Ishikawa (cell line): Measurements from ENCODE around the gene KISS1R.

Experiments
- CEBPB ChIP-seq: IDR thresholded peaks from 2 replicates; pipeline ENCODE4 v1.6.1; 2012
- CREB1 ChIP-seq: IDR thresholded peaks from 2 replicates; pipeline ENCODE4 v1.6.1; 2012; ENCODE audit warnings: low read depth
- EGR1 ChIP-seq: IDR thresholded peaks from 2 replicates; pipeline ENCODE4 v1.6.1; 2012
- EP300 ChIP-seq: IDR thresholded peaks from 2 replicates; pipeline ENCODE4 v1.6.1; 2012; ENCODE audit warnings: borderline replicate concordance
- FOXM1 ChIP-seq: IDR thresholded peaks from 2 replicates; pipeline ENCODE4 v1.6.1; 2012; ENCODE audit warnings: low read depth, borderline replicate concordance
- NFIC ChIP-seq: IDR thresholded peaks from 2 replicates; pipeline ENCODE4 v1.6.1; 2012
- RAD21 ChIP-seq: IDR thresholded peaks from 2 replicates; pipeline ENCODE4 v1.6.1; 2012; ENCODE audit warnings: low read depth
- TAF1 ChIP-seq: IDR thresholded peaks from 2 replicates; pipeline ENCODE4 v1.6.1; 2012; ENCODE audit warnings: low read depth, mild to moderate bottlenecking
- TCF12 ChIP-seq: IDR thresholded peaks from 2 replicates; pipeline ENCODE4 v1.6.1; 2012; ENCODE audit warnings: low read depth
- TEAD4 ChIP-seq: IDR thresholded peaks from 2 replicates; pipeline ENCODE4 v1.6.1; 2012
- YY1 ChIP-seq: IDR thresholded peaks from 2 replicates; pipeline ENCODE4 v1.6.1; 2012; ENCODE audit warnings: low read depth
- ZBTB7A ChIP-seq: IDR thresholded peaks from 2 replicates; pipeline ENCODE4 v1.6.1; 2012; ENCODE audit warnings: low read depth
- TF ChIP-seq, protein P1 (sequence below): IDR thresholded peaks from 2 replicates; pipeline ENCODE4 v1.6.1; 2012; ENCODE audit warnings: low read depth, mild to moderate bottlenecking
- TF ChIP-seq, protein P2 (sequence below): IDR thresholded peaks from 2 replicates; pipeline ENCODE4 v1.6.1; 2012
- TF ChIP-seq, protein P3 (sequence below): IDR thresholded peaks from 2 replicates; pipeline ENCODE4 v1.6.1; 2012

KISS1R gene

DNA sequence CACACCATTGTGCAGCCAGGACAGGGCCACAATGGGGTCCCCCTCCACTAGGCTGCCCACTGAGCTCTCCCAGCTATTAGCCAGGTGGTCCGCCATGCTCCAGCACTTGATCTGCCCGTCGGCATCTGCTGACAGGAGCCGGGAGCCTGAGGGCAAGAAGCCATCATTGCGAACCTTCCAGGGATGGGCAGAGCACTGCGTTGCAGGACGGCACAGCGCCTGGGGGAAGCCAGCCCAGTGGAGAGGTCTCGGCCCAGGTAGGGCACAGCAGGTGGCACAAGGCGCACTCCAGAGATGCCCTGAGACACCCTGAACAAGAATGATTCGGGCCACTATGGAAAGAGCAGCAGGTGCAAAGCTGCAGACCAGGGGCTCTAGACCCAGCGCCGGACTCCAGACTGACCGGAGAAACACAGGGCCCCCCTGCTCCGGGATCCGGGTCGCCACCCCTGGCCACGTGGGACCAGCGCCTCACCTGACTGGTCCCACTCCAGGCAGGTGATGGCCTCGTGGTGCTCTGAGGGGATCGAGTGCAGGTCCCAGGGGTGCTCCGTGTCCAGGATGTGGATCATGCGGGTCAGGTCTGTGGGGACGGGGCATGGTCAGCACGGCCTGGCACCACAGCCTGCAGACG, 27.4 kb upstream of the KISS1R start:
- TF ChIP-seq ZBTB7A = no peak
- TF ChIP-seq, protein P1, sequence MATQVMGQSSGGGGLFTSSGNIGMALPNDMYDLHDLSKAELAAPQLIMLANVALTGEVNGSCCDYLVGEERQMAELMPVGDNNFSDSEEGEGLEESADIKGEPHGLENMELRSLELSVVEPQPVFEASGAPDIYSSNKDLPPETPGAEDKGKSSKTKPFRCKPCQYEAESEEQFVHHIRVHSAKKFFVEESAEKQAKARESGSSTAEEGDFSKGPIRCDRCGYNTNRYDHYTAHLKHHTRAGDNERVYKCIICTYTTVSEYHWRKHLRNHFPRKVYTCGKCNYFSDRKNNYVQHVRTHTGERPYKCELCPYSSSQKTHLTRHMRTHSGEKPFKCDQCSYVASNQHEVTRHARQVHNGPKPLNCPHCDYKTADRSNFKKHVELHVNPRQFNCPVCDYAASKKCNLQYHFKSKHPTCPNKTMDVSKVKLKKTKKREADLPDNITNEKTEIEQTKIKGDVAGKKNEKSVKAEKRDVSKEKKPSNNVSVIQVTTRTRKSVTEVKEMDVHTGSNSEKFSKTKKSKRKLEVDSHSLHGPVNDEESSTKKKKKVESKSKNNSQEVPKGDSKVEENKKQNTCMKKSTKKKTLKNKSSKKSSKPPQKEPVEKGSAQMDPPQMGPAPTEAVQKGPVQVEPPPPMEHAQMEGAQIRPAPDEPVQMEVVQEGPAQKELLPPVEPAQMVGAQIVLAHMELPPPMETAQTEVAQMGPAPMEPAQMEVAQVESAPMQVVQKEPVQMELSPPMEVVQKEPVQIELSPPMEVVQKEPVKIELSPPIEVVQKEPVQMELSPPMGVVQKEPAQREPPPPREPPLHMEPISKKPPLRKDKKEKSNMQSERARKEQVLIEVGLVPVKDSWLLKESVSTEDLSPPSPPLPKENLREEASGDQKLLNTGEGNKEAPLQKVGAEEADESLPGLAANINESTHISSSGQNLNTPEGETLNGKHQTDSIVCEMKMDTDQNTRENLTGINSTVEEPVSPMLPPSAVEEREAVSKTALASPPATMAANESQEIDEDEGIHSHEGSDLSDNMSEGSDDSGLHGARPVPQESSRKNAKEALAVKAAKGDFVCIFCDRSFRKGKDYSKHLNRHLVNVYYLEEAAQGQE = no peak
- no peak for TF ChIP-seq TAF1
- TF ChIP-seq EGR1 = no peak
- TF ChIP-seq FOXM1 = no peak

DNA sequence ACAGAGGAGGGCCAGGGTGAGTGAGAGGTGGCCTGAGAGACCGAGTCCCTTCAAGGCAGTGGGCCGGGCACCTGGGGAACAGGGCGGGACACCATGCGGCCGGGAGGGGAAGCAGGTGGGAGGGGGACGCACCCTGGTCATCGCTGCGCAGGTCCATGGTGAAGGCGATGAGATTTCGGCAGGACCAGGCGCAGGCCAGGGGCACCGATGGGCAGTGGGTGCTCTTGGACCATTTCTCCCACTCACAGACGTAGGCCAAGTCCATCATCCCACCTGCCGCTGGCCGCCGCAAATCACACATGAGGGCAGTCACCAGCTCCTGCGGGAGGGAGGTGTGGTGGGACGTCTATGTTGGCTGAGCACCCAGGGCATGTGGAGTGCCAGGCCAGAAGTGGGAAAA, 26.3 kb upstream of the KISS1R start:
- TF ChIP-seq CEBPB (no peak), EP300 (no peak), TAF1 (no peak), EGR1 (no peak), TCF12 (no peak), CREB1 (no peak), RAD21 (no peak), NFIC (no peak), ZBTB7A (no peak), YY1 (no peak), FOXM1 (no peak)
- TF ChIP-seq, protein P2, sequence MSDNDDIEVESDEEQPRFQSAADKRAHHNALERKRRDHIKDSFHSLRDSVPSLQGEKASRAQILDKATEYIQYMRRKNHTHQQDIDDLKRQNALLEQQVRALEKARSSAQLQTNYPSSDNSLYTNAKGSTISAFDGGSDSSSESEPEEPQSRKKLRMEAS = no peak
- TF ChIP-seq, protein P1 = no peak
- TF ChIP-seq, protein P3, sequence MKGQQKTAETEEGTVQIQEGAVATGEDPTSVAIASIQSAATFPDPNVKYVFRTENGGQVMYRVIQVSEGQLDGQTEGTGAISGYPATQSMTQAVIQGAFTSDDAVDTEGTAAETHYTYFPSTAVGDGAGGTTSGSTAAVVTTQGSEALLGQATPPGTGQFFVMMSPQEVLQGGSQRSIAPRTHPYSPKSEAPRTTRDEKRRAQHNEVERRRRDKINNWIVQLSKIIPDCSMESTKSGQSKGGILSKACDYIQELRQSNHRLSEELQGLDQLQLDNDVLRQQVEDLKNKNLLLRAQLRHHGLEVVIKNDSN = no peak

DNA sequence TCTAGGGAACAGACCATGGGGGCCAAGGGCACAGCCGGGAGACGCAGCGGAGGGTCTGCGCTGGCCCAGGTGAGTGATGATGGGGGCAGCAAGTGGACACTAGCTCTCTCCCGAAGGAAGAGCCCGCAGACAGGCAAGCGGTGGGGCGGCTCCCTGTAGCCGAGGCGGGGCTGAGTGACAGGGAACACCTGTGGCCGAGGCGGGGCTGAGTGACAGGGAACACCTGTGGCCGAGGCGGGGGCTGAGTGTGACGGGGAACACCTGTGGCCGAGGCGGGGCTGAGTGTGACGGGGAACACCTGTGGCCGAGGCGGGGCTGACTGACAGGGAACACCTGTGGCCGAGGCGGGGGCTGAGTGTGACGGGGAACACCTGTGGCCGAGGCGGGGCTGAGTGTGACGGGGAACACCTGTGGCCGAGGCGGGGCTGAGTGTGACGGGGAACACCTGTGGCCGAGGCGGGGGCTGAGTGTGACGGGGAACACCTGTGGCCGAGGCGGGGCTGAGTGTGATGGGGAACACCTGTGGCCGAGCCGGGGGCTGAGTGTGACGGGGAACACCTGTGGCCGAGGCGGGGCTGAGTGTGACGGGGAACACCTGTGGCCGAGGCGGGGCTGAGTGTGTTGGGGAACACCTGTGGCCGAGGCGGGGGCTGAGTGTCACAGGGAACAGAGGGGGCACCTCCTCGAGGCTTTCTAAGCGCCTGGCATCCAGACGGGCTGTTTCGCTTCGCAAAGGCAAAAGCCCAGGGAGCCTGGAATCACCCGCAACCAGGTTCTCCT, 25.5 kb upstream of the KISS1R start:
- peak; percentile 88 for TF ChIP-seq TCF12

DNA sequence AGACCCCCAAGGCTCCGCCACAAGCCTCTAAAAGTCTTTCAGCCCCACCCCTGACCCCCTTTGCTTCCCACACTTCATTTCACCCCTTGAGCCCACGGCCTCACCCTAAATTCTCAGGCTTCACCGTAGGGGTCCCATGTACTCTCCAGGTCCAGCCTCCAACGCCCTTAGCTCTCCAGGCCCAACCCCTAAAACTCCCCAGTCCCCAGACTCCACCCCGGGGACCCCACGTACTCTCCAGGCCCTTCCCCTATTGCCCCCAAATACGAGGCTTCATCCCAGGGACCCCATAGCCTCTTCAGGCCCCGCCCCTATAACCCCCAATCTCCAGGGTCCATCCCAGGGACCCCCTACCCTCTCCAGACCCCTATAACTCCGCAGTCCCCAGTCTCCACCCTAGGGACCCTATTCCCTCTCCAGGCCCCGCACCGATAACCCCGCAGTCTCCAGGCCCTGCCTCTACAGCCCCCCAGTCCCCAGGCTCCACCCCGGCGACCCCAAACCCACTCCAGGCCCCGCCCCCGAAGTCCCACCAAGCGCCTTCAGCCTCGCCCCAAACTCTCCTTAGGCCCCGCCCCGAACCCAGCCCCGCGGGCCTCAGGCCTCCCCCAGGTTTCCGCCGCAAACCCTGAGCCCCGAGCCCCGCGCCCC, 24.8 kb upstream of the KISS1R start:
- no peak for TF ChIP-seq YY1
- 0 out of 2 replicates have a peak, but pooled peaks have one; percentile 55 for TF ChIP-seq ZBTB7A
- TF ChIP-seq, protein P2 = no peak
- no peak for TF ChIP-seq TEAD4
- no peak for TF ChIP-seq NFIC
- TF ChIP-seq, protein P1 = no peak
- TF ChIP-seq RAD21 = no peak
- TF ChIP-seq, protein P3 = no peak
